ENCODE data around the gene ARL2.

Gene ARL2

GRCh38 chr11:65014726-65015227 is 817 bp downstream of the ARL2 start:
- TF ChIP-seq, protein P1, sequence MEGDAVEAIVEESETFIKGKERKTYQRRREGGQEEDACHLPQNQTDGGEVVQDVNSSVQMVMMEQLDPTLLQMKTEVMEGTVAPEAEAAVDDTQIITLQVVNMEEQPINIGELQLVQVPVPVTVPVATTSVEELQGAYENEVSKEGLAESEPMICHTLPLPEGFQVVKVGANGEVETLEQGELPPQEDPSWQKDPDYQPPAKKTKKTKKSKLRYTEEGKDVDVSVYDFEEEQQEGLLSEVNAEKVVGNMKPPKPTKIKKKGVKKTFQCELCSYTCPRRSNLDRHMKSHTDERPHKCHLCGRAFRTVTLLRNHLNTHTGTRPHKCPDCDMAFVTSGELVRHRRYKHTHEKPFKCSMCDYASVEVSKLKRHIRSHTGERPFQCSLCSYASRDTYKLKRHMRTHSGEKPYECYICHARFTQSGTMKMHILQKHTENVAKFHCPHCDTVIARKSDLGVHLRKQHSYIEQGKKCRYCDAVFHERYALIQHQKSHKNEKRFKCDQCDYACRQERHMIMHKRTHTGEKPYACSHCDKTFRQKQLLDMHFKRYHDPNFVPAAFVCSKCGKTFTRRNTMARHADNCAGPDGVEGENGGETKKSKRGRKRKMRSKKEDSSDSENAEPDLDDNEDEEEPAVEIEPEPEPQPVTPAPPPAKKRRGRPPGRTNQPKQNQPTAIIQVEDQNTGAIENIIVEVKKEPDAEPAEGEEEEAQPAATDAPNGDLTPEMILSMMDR (IDR thresholded peaks at IDR 0.05), result no peak

- TF ChIP-seq, protein P1 (IDR thresholded peaks at IDR 0.05), result no peak
Measured at GRCh38 chr11:65016705-65017104, 2.7 kb downstream of the ARL2 start.

DNA sequence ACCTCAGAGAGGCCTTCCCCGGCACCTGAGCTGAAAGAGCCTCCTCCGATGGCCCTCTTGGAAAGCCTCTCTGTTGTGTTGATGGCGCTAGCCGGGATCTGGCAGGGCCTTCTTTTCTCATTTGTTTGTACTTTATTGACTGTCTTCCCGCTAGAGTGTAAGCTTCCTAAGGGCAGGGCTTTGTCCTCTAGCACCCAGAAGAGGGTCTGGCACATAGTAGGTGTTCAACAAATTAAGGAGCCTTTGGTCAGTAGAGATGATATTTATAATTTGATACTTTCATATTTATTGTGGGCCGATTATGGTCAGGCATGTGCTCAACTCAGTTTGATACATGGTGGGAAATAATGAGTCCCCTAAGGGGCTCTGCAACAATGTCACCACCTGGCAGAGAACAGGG is 4.0 kb downstream of the ARL2 start:
- TF ChIP-seq, protein P1 (IDR thresholded peaks at IDR 0.05), result no peak

DNA sequence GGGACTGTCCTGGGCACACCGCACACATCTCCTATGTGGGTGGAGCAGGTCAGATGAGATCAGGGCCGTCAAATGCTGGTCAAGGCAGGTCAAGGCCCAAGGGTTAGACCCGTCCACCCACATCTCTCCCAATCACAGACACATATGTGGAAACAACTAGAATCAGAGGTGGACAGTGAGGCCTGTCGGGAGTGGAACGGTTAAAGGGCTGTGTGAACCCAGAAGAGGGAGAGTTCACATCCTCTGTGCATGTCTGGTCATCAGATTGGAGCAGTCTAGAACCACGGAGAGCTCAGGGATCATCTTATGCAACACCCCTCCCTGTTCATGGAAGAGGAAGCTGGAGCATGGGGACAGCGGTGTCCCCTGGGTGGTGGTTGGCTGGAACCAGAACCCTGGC is 5.9 kb downstream of the ARL2 start:
- TF ChIP-seq, protein P1 (IDR thresholded peaks at IDR 0.05), result no peak

GRCh38 chr11:65021003-65021402 is 7.0 kb downstream of the ARL2 start:
- TF ChIP-seq, protein P1 (IDR thresholded peaks at IDR 0.05), result no peak

GRCh38 chr11:65021509-65021908 is 7.5 kb downstream of the ARL2 start:
- TF ChIP-seq, protein P1 (IDR thresholded peaks at IDR 0.05), result no peak

DNA sequence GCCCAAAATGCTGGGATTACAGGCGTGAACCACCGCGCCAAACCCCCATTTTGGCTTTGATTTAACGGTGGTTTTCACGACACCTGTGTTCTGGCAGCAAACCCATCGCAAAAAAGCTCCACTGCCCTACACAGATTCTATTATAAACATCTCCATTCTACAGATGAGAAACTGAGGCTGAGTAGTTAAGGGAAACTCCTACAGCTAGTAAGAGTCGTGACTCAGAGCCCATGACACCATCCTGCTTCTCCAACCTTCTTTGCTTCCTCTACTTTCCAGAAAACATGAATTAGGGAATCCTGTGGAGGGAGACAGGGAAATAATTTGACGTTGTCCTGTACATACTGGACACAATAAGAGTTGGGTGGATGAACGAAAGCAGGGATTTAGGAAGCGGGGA is 12.8 kb downstream of the ARL2 start:
- TF ChIP-seq, protein P1 (IDR thresholded peaks at IDR 0.05), result no peak
